Measurements from ENCODE around the gene RAB26.
"Not testable (repeated sequence)": the region's sequence is repeated elsewhere in the genome, so short reads cannot be mapped to it uniquely, and the experiment has no call there.

DNA sequence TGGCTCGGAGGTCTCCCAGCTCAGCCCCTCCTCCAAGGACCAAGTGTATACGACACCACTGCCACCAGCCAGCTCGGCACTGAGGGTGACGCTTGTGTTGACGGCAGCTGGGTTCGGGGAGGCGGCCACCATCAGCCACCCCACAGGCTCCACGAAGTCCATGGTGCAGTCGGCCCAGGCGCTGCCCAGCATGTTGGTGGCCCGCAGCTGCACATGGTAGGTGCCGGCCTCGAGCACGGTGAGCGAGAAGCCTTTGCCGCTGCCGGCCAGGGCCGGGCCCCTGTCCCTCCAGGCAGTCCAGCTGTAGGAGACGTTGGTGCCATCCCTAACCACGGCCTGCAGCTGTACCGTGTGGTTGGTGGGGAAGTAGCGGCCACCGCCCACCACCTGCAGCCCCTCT lies 38.6 kb upstream of the RAB26 start:
- TF ChIP-seq CTCF, POLR2A, POLR2AphosphoS5 (IDR thresholded peaks at IDR 0.05): not testable (repeated sequence)
